ENCODE data around the gene DYNLRB1. TPM values are rescaled to one million over a fixed set of nuclear protein-coding genes. Genes with fewer than 3 reads are reported as not detected.

DYNLRB1 gene
- total and polyA plus RNA-seq, 2 of the 13 experiments (the other 11 are each of a cell fraction or from before 2014, with no cell fraction given), result 140 to 244 TPM

DNA sequence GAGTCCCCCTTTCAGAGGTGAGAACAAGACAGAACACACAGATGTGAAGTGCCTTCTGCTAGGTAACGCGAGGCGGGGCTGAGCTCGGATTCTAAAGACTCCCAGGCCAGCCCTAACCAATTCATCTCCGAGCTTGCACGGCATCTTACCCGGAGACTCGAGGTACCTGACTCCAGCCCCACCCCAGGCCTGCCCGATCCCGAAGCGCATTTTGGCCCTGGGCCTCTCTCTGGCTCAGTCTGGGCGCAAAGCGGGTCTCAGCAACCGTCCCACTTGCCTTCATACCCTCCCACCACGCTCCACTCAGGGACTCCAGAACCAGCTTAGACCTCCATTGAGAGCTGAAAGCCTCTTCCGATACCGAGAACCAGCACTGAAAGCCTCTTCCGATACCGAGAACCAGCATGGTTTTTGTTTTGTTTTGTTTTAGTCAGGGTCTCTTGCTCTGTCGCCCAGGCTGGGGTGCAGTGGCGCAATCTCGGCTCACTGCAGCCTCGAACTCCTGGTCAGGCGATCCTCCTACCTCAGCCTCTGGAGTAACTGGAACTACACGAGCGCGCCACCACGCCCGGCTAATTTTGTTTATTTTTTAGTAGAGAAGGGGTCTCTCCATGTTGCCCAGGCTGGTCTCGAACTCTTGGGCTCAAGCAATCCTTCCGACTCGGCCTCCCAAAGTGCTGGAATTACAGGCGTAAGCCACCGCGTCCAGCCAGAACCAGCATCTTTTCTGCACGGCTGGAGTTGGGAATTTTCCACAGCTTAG lies 557 bp upstream of the DYNLRB1 start (continued):
- no peak for TF ChIP-seq CBX2 (IDR thresholded peaks at IDR 0.05; ENCODE audit: low read depth, low read length)
- peak; percentile 16; the same call in 1 of the 2 replicates for TF ChIP-seq CBX2 (CRISPR knock-in tag; IDR thresholded peaks at IDR 0.05; ENCODE audit: low read depth)
- TF ChIP-seq ZFP36L2 (CRISPR knock-in tag; IDR thresholded peaks at IDR 0.05), result no peak; the same call in 1 of the 2 replicates
- TF ChIP-seq KMT2B (CRISPR knock-in tag; IDR thresholded peaks at IDR 0.05), result peak; percentile 46; the same call in 1 of the 2 replicates
- TF ChIP-seq ZNF549 (CRISPR knock-in tag; IDR thresholded peaks at IDR 0.05), result peak; percentile 73; the same call in 1 of the 2 replicates
- TF ChIP-seq CREM (IDR thresholded peaks at IDR 0.05), result no peak; the same call in 1 of the 2 replicates
- TF ChIP-seq CREM (CRISPR knock-in tag; IDR thresholded peaks at IDR 0.05), result no peak
- TF ChIP-seq RFXAP (CRISPR knock-in tag; IDR thresholded peaks at IDR 0.05; ENCODE audit: borderline replicate concordance), result no peak
- TF ChIP-seq SALL2 (CRISPR knock-in tag; IDR thresholded peaks at IDR 0.05), result peak; percentile 64; the same call in 1 of the 2 replicates
- TF ChIP-seq, protein P1, sequence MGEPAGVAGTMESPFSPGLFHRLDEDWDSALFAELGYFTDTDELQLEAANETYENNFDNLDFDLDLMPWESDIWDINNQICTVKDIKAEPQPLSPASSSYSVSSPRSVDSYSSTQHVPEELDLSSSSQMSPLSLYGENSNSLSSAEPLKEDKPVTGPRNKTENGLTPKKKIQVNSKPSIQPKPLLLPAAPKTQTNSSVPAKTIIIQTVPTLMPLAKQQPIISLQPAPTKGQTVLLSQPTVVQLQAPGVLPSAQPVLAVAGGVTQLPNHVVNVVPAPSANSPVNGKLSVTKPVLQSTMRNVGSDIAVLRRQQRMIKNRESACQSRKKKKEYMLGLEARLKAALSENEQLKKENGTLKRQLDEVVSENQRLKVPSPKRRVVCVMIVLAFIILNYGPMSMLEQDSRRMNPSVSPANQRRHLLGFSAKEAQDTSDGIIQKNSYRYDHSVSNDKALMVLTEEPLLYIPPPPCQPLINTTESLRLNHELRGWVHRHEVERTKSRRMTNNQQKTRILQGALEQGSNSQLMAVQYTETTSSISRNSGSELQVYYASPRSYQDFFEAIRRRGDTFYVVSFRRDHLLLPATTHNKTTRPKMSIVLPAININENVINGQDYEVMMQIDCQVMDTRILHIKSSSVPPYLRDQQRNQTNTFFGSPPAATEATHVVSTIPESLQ (CRISPR knock-in tag; conservative IDR thresholded peaks at IDR 0.05), result no peak
- no peak; the same call in 1 of the 2 replicates for TF ChIP-seq FOXK1 (CRISPR knock-in tag; IDR thresholded peaks at IDR 0.05; ENCODE audit: borderline replicate concordance, low read depth)
- TF ChIP-seq HNF4G (IDR thresholded peaks at IDR 0.05; ENCODE audit: borderline replicate concordance, low read depth, low read length), result no peak
- TF ChIP-seq HNF4G (CRISPR knock-in tag; IDR thresholded peaks at IDR 0.05; ENCODE audit: borderline replicate concordance, low read depth), result peak; percentile 54; the same call in 1 of the 2 replicates
- no peak; the same call in 1 of the 2 replicates for TF ChIP-seq IRF2 (CRISPR knock-in tag; IDR thresholded peaks at IDR 0.05)
- TF ChIP-seq, protein P2, sequence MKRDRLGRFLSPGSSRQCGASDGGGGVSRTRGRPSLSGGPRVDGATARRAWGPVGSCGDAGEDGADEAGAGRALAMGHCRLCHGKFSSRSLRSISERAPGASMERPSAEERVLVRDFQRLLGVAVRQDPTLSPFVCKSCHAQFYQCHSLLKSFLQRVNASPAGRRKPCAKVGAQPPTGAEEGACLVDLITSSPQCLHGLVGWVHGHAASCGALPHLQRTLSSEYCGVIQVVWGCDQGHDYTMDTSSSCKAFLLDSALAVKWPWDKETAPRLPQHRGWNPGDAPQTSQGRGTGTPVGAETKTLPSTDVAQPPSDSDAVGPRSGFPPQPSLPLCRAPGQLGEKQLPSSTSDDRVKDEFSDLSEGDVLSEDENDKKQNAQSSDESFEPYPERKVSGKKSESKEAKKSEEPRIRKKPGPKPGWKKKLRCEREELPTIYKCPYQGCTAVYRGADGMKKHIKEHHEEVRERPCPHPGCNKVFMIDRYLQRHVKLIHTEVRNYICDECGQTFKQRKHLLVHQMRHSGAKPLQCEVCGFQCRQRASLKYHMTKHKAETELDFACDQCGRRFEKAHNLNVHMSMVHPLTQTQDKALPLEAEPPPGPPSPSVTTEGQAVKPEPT (CRISPR knock-in tag; IDR thresholded peaks at IDR 0.05; ENCODE audit: low read depth), result peak; percentile 28
- TF ChIP-seq MBD4 (IDR thresholded peaks at IDR 0.05; ENCODE audit: borderline replicate concordance, low read length), result 0 out of 2 replicates have a peak, but pooled peaks have one; percentile 79
- TF ChIP-seq, protein P3, sequence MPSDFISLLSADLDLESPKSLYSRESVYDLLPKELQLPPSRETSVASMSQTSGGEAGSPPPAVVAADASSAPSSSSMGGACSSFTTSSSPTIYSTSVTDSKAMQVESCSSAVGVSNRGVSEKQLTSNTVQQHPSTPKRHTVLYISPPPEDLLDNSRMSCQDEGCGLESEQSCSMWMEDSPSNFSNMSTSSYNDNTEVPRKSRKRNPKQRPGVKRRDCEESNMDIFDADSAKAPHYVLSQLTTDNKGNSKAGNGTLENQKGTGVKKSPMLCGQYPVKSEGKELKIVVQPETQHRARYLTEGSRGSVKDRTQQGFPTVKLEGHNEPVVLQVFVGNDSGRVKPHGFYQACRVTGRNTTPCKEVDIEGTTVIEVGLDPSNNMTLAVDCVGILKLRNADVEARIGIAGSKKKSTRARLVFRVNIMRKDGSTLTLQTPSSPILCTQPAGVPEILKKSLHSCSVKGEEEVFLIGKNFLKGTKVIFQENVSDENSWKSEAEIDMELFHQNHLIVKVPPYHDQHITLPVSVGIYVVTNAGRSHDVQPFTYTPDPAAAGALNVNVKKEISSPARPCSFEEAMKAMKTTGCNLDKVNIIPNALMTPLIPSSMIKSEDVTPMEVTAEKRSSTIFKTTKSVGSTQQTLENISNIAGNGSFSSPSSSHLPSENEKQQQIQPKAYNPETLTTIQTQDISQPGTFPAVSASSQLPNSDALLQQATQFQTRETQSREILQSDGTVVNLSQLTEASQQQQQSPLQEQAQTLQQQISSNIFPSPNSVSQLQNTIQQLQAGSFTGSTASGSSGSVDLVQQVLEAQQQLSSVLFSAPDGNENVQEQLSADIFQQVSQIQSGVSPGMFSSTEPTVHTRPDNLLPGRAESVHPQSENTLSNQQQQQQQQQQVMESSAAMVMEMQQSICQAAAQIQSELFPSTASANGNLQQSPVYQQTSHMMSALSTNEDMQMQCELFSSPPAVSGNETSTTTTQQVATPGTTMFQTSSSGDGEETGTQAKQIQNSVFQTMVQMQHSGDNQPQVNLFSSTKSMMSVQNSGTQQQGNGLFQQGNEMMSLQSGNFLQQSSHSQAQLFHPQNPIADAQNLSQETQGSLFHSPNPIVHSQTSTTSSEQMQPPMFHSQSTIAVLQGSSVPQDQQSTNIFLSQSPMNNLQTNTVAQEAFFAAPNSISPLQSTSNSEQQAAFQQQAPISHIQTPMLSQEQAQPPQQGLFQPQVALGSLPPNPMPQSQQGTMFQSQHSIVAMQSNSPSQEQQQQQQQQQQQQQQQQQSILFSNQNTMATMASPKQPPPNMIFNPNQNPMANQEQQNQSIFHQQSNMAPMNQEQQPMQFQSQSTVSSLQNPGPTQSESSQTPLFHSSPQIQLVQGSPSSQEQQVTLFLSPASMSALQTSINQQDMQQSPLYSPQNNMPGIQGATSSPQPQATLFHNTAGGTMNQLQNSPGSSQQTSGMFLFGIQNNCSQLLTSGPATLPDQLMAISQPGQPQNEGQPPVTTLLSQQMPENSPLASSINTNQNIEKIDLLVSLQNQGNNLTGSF (CRISPR knock-in tag; IDR thresholded peaks at IDR 0.05), result no peak
- TF ChIP-seq ELF4 (CRISPR knock-in tag; IDR thresholded peaks at IDR 0.05; ENCODE audit: borderline replicate concordance), result 0 out of 2 replicates have a peak, but pooled peaks have one; percentile 86
- TF ChIP-seq HDAC6 (IDR thresholded peaks at IDR 0.05; ENCODE audit: low read depth, low read length), result no peak

Data from HepG2 (cell line).